Nephron (organoid): Measurements from ENCODE around the gene PA2G4.

Experiments
- H3K27ac Mint-ChIP-seq, 3 experiments: 2 replicates each; pipeline ENCODE4 v1.8.0; 2020; ENCODE audit warnings: mixed read lengths in 3 of 3, mild to moderate bottlenecking in 2 of 3, moderate library complexity in 1 of 3
- H3K27me3 Mint-ChIP-seq: 2 replicates; pipeline ENCODE4 v1.8.0; 2021; ENCODE audit warnings: low read depth, mild to moderate bottlenecking, moderate library complexity, mixed read lengths
- H3K36me3 Mint-ChIP-seq: 2 replicates; pipeline ENCODE4 v1.8.0; 2020; ENCODE audit warnings: low read depth, mixed read lengths
- H3K4me1 Mint-ChIP-seq: 2 replicates; pipeline ENCODE4 v1.8.0; 2020; ENCODE audit warnings: mixed read lengths
- H3K4me3 Mint-ChIP-seq, 3 experiments: 2 replicates each; pipeline ENCODE4 v1.8.0; 2020; ENCODE audit warnings: mild to moderate bottlenecking in 3 of 3, mixed read lengths in 3 of 3, moderate library complexity in 2 of 3
- H3K9me3 Mint-ChIP-seq: 2 replicates; pipeline ENCODE4 v1.8.0; 2020; ENCODE audit warnings: mixed read lengths
- CTCF ChIP-seq, 3 experiments: fragments of 200-600 bp; sonication (generic); IDR thresholded peaks; one replicate each; pipeline ENCODE4 v1.5.0; 2021; ENCODE audit warnings: antibody characterized with exemption in 3 of 3; ENCODE audit not compliant: unreplicated experiment in 3 of 3

The PA2G4 gene

GRCh38 chr12:56082382-56082781, 22.0 kb upstream of the PA2G4 start:
- H3K4me3 Mint-ChIP-seq: peak overlapping the region; percentile 88 to 96 (median 89)
- H3K4me1 Mint-ChIP-seq: peaks cover 20% of the 10 kb centered on the region
- H3K9me3 Mint-ChIP-seq: no peaks in the 10 kb centered on the region
- no peak for TF ChIP-seq CTCF (IDR thresholded peaks at IDR 0.05; ENCODE audit: unreplicated experiment in 3 of 3)
- H3K27ac Mint-ChIP-seq: peak overlapping the region; percentile 85 to 96 (median 85)
- H3K36me3 Mint-ChIP-seq: peaks cover 8% of the 10 kb centered on the region
- peaks cover 41% of the 10 kb centered on the region for H3K27me3 Mint-ChIP-seq

- Mint-ChIP-seq H3K27me3 (peaks cover 41% of the 10 kb centered on the region), H3K27ac (peak overlapping the region in 1 of 3 experiments; percentile 85)
These were observed 21.4 kb upstream of the PA2G4 start for GRCh38 chr12:56082967-56083366.

GRCh38 chr12:56084958-56085543, 19.3 kb upstream of the PA2G4 start:
- peak overlapping the region in 1 of 3 experiments; percentile 45 for H3K4me3 Mint-ChIP-seq
- peaks cover 15% of the 10 kb centered on the region for H3K36me3 Mint-ChIP-seq
- no peak for TF ChIP-seq CTCF (IDR thresholded peaks at IDR 0.05; ENCODE audit: unreplicated experiment in 3 of 3)
- no peaks in the 10 kb centered on the region for H3K9me3 Mint-ChIP-seq
- peaks cover 25% of the 10 kb centered on the region for H3K27me3 Mint-ChIP-seq
- H3K4me1 Mint-ChIP-seq: peaks cover 15% of the 10 kb centered on the region
- no peak overlapping the region for H3K27ac Mint-ChIP-seq

More at GRCh38 chr12:56082967-56083366, 21.4 kb upstream of the PA2G4 start:
- Mint-ChIP-seq H3K36me3 (peaks cover 14% of the 10 kb centered on the region), H3K4me3 (peak overlapping the region in 2 of 3 experiments; percentile 89 to 96), H3K4me1 (peaks cover 20% of the 10 kb centered on the region), H3K9me3 (no peaks in the 10 kb centered on the region)
- no peak for TF ChIP-seq CTCF (IDR thresholded peaks at IDR 0.05; ENCODE audit: unreplicated experiment in 3 of 3)

GRCh38 chr12:56086096-56086495, 18.3 kb upstream of the PA2G4 start:
- TF ChIP-seq CTCF (IDR thresholded peaks at IDR 0.05; ENCODE audit: unreplicated experiment in 3 of 3): no peak
- H3K4me3 Mint-ChIP-seq: no peak overlapping the region
- H3K27me3 Mint-ChIP-seq: peaks cover 17% of the 10 kb centered on the region
- H3K9me3 Mint-ChIP-seq: no peaks in the 10 kb centered on the region
- H3K36me3 Mint-ChIP-seq: peaks cover 20% of the 10 kb centered on the region
- H3K27ac Mint-ChIP-seq: no peak overlapping the region
- peaks cover 11% of the 10 kb centered on the region for H3K4me1 Mint-ChIP-seq

GRCh38 chr12:56086608-56087007, 17.8 kb upstream of the PA2G4 start:
- Mint-ChIP-seq H3K9me3 (no peaks in the 10 kb centered on the region), H3K27me3 (peaks cover 12% of the 10 kb centered on the region), H3K4me1 (peaks cover 9% of the 10 kb centered on the region), H3K4me3 (no peak overlapping the region), H3K36me3 (peaks cover 20% of the 10 kb centered on the region), H3K27ac (no peak overlapping the region)
- TF ChIP-seq CTCF (IDR thresholded peaks at IDR 0.05; ENCODE audit: unreplicated experiment in 3 of 3): no peak

GRCh38 chr12:56087220-56087619, 17.1 kb upstream of the PA2G4 start:
- no peak overlapping the region for H3K4me3 Mint-ChIP-seq
- peaks cover 9% of the 10 kb centered on the region for H3K4me1 Mint-ChIP-seq
- H3K9me3 Mint-ChIP-seq: no peaks in the 10 kb centered on the region
- peaks cover 20% of the 10 kb centered on the region for H3K36me3 Mint-ChIP-seq
- TF ChIP-seq CTCF (IDR thresholded peaks at IDR 0.05; ENCODE audit: unreplicated experiment in 3 of 3): no peak
- no peak overlapping the region for H3K27ac Mint-ChIP-seq
- peaks cover 6% of the 10 kb centered on the region for H3K27me3 Mint-ChIP-seq
